ENCODE results near the gene CNTNAP5.

Gene CNTNAP5

GRCh38 chr2:124162256-124162655 lies 137.2 kb downstream of the CNTNAP5 start:
- DNase-seq = no peak

GRCh38 chr2:124163840-124164239 lies 138.8 kb downstream of the CNTNAP5 start:
- no peak for DNase-seq

GRCh38 chr2:124165698-124166097 lies 140.6 kb downstream of the CNTNAP5 start:
- DNase-seq = no peak

- no peak for DNase-seq
Observed at GRCh38 chr2:124171472-124172063, 146.5 kb downstream of the CNTNAP5 start.

GRCh38 chr2:124178719-124179118 lies 153.6 kb downstream of the CNTNAP5 start:
- no peak for DNase-seq

- no peak for DNase-seq
Observed at GRCh38 chr2:124180635-124181034, 155.5 kb downstream of the CNTNAP5 start.

GRCh38 chr2:124186801-124187200 lies 161.7 kb downstream of the CNTNAP5 start:
- no peak for DNase-seq

- DNase-seq = no peak
Observed at GRCh38 chr2:124187948-124188347, 162.9 kb downstream of the CNTNAP5 start.

- no peak for DNase-seq
Observed at GRCh38 chr2:124193706-124194105, 168.6 kb downstream of the CNTNAP5 start.

GRCh38 chr2:124201713-124202112 lies 176.6 kb downstream of the CNTNAP5 start:
- no peak for DNase-seq

GRCh38 chr2:124209441-124209840 lies 184.4 kb downstream of the CNTNAP5 start:
- no peak for DNase-seq

GRCh38 chr2:124211461-124211860 lies 186.4 kb downstream of the CNTNAP5 start:
- no peak for DNase-seq

GRCh38 chr2:124213977-124214587 lies 189.0 kb downstream of the CNTNAP5 start:
- no peak for DNase-seq

- no peak for DNase-seq
Observed at GRCh38 chr2:124246170-124246569, 221.1 kb downstream of the CNTNAP5 start.

GRCh38 chr2:124248386-124248785 lies 223.3 kb downstream of the CNTNAP5 start:
- no peak for DNase-seq

GRCh38 chr2:124250433-124250832 lies 225.3 kb downstream of the CNTNAP5 start:
- DNase-seq = no peak

- DNase-seq = no peak
Observed at GRCh38 chr2:124254621-124255020, 229.5 kb downstream of the CNTNAP5 start.

GRCh38 chr2:124257120-124257519 lies 232.0 kb downstream of the CNTNAP5 start:
- no peak for DNase-seq

GRCh38 chr2:124258140-124258880 lies 233.2 kb downstream of the CNTNAP5 start:
- no peak for DNase-seq

- no peak for DNase-seq
Observed at GRCh38 chr2:124261456-124261855, 236.4 kb downstream of the CNTNAP5 start.

- no peak for DNase-seq
Observed at GRCh38 chr2:124264551-124265091, 239.5 kb downstream of the CNTNAP5 start.

GRCh38 chr2:124267794-124268193 lies 242.7 kb downstream of the CNTNAP5 start:
- no peak for DNase-seq

GRCh38 chr2:124269348-124269747 lies 244.3 kb downstream of the CNTNAP5 start:
- no peak for DNase-seq

- DNase-seq = no peak
Observed at GRCh38 chr2:124272261-124272841, 247.3 kb downstream of the CNTNAP5 start.

All from CD4-positive, alpha-beta T cell treated with Interleukin-15 for 1 hour (primary cell).